GM20000 (cell line): ENCODE data around the gene LY6G6D.

Experiments
- DNase-seq: peaks from one replicate; pipeline ENCODE4 v3.0.0; 2012; ENCODE audit warnings: low spot score
- TF ChIP-seq, protein P1 (sequence below): IDR thresholded peaks from 2 replicates; pipeline ENCODE4 v1.5.1; 2012; ENCODE audit warnings: mild to moderate bottlenecking, control low read depth; ENCODE audit errors: extremely low read depth, missing control alignments

LY6G6D gene

GRCh38 chr6:31762356-31762755 lies 47.2 kb downstream of the LY6G6D start, which contains the start of gene SAPCD1:
TSS of gene SAPCD1 (plus strand) at chr6:31762656. CDS start at chr6:31763055, 399 bp downstream.
- DNase-seq = no peak
- TF ChIP-seq, protein P1, sequence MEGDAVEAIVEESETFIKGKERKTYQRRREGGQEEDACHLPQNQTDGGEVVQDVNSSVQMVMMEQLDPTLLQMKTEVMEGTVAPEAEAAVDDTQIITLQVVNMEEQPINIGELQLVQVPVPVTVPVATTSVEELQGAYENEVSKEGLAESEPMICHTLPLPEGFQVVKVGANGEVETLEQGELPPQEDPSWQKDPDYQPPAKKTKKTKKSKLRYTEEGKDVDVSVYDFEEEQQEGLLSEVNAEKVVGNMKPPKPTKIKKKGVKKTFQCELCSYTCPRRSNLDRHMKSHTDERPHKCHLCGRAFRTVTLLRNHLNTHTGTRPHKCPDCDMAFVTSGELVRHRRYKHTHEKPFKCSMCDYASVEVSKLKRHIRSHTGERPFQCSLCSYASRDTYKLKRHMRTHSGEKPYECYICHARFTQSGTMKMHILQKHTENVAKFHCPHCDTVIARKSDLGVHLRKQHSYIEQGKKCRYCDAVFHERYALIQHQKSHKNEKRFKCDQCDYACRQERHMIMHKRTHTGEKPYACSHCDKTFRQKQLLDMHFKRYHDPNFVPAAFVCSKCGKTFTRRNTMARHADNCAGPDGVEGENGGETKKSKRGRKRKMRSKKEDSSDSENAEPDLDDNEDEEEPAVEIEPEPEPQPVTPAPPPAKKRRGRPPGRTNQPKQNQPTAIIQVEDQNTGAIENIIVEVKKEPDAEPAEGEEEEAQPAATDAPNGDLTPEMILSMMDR = no peak

DNA sequence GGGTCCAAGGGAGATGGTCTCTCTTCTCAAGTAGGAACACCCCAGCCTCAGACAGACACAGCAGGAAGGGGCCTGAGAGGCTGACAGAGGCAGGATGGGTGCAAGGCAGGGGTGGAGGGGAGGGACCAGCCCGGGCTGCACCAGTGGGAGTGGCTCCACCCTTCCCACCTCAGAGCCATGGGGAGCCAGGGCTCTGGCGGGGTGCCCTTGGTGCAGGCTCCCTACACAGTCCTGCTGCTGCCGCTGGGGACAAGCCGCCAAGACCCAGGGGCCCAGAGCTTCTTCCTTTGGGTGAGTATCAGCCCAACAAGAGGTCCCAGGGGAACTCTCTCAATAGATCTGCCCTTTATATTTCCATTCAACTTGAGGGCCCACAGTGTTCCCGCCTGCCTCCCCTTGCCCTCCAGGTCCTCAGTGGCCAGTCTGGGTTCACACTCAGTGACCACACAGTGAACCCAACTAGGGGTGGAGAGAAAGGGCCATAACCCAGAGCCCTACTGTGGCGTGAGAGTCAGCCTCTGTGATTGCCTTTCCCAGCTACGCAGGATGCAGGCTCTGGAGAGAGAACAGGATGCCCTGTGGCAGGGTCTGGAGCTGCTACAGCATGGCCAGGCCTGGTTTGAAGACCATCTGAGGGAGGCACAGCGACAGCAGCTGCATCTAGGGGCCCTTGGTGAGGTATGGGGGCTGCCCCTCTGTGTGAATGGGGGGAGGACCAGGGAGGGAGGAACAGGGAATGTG lies 47.9 kb downstream of the LY6G6D start:
- no peak for DNase-seq
- TF ChIP-seq, protein P1 = no peak

GRCh38 chr6:31763619-31763940 lies 48.4 kb downstream of the LY6G6D start:
- no peak for DNase-seq

DNA sequence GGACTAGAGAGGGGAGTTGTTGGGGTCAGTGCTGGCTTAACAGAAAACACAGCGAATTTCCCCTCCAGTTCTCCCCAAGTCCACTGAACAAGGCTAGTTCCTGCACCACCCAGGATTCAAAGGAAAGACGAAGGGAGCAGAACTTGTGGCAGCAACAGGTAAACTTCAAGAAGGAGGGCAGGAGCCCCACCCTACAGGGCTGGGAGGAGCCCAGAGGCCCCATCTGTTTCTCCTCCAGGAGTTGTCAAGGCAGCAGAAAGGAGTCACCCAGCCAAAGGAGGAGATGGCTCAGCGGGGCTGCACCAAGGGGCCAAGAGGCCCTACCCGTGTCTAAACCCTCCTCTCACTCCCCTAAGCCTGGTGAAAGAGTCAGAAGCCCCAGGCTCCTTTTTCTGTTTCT lies 49.0 kb downstream of the LY6G6D start:
- no peak for DNase-seq
- TF ChIP-seq, protein P1 = no peak

More at GRCh38 chr6:31763619-31763940, 48.4 kb downstream of the LY6G6D start:
- TF ChIP-seq, protein P1 = no peak

GRCh38 chr6:31765559-31765909 lies 50.4 kb downstream of the LY6G6D start:
- DNase-seq = no peak
- TF ChIP-seq, protein P1 = no peak

GRCh38 chr6:31765910-31766794 lies 51.0 kb downstream of the LY6G6D start:
- no peak for DNase-seq
- TF ChIP-seq, protein P1 = no peak

DNA sequence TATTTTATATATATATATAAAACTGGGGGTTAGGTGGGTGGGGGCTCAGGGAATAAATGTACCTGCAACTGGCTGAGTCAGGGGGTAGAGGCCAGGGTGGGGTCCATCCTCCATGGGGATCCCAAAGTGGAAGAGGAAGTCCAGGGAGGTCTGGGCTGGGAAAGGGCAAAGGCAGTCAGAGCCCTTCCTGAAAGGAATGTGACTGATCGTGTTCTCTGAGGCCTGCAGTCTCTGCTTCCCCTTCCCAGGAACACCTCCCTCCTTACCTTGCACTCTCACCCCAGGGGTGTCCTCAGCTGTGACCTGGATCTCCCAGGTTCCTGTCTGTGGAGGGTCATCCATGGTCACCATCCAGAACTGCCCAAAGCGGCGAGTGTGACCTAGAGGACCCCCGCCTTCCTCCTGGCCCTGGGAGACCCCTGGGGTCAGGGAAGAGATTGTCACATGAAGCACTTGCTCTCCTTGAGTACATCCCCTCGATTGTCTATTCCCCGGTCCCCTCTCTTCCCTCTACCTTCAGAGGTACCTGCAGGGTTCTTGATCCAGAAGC lies 52.0 kb downstream of the LY6G6D start:
- TF ChIP-seq, protein P1 = no peak
- DNase-seq = no peak
